A549 (cell line): ENCODE results near the gene METTL6. TPM values are rescaled to one million over a fixed set of nuclear protein-coding genes. Genes with fewer than 3 reads are reported as not detected.
A peak's percentile ranks its signal among the peaks of the same experiment; 100 is the strongest.
"Not testable (repeated sequence)": the region's sequence is repeated elsewhere in the genome, so short reads cannot be mapped to it uniquely, and the experiment has no call there.

Experiments used
- ATAC-seq, 2 experiments: fragments of 200-7000 bp in 1 of 2; fragments of >200 bp in 1 of 2; cut with Nextera tagmentation in 1 of 2; cut with Tn5 transposase in 1 of 2; 3 replicates each; pipeline versions ENCODE4 v1.8.0 to v1.9.1; 2018 to 2020; ENCODE audit warnings: mild to moderate bottlenecking in 1 of 2, moderate library complexity in 1 of 2
- CTCF ChIA-PET: fragments of 300-600 bp; sonication (Branson Sonifier 250); formaldehyde crosslinking; extraction: SDS; loops from one replicate; lab custom pipeline; 2021; ENCODE audit warnings: antibody characterized with exemption, inconsistent platforms; lab: Yijun Ruan, JAX
- POLR2A ChIA-PET: fragments of 350-600 bp; formaldehyde crosslinking; extraction: SDS; loops from one replicate; lab custom pipeline; 2021; ENCODE audit warnings: antibody characterized with exemption, inconsistent platforms; lab: Yijun Ruan, JAX
- DNase-seq, 2 experiments: peaks; one replicate each; pipeline versions ENCODE4 v3.0.0 to v3.0.0-alpha.2; 2011 to 2016; ENCODE audit warnings: low read depth in 1 of 2, low spot score in 1 of 2
- FAIRE-seq: peaks from 2 replicates; lab custom pipeline; 2011; peaks lifted over from hg19 to GRCh38; lab: Jason Lieb, UNC
- H3K27ac ChIP-seq, 2 experiments: fragments of >200 bp; sonication (Bioruptor Twin); formaldehyde crosslinking; 3 replicates each; pipeline ENCODE4 v1.5.1; 2016 to 2017
- H3K4me1 ChIP-seq: fragments of >200 bp; sonication (Bioruptor Twin); formaldehyde crosslinking; 3 replicates; pipeline ENCODE4 v1.6.1; 2016
- H3K4me2 ChIP-seq: fragments of >200 bp; sonication (Bioruptor Twin); formaldehyde crosslinking; 3 replicates; pipeline ENCODE4 v1.6.1; 2016
- H3K4me3 ChIP-seq: fragments of >200 bp; sonication (Bioruptor Twin); formaldehyde crosslinking; 3 replicates; pipeline ENCODE4 v1.5.1; 2016
- H3K9me3 ChIP-seq: fragments of >200 bp; sonication (Bioruptor Twin); formaldehyde crosslinking; 3 replicates; pipeline ENCODE4 v1.6.1; 2016
- ATOH8 ChIP-seq: fragments of 250-450 bp; sonication (Bioruptor Pico); IDR thresholded peaks from 2 replicates; pipeline ENCODE4 v1.5.0; 2020; ENCODE audit warnings: low read depth, mild to moderate bottlenecking, moderate library complexity
- CEBPB ChIP-seq, 2 experiments: fragments of >200 bp in 1 of 2; sonication (Bioruptor Twin) in 1 of 2; formaldehyde crosslinking in 1 of 2; IDR thresholded peaks; 2 replicates each; pipeline ENCODE4 v1.6.1; 2012 to 2016
- CHD4 ChIP-seq: fragments of 200-600 bp; sonication (generic); IDR thresholded peaks from 2 replicates; pipeline ENCODE4 v1.6.1; 2016; ENCODE audit warnings: antibody characterized with exemption, mild to moderate bottlenecking, borderline replicate concordance
- EHF ChIP-seq: fragments of 250-450 bp; sonication (Bioruptor Pico); IDR thresholded peaks from 2 replicates; pipeline ENCODE4 v1.5.0; 2020; ENCODE audit warnings: mild to moderate bottlenecking
- ELK1 ChIP-seq: fragments of 150-350 bp; IDR thresholded peaks from 2 replicates; pipeline ENCODE4 v1.6.1; 2014; ENCODE audit warnings: low read depth, mild to moderate bottlenecking, low read length
- ESRRA ChIP-seq: fragments of 150-350 bp; IDR thresholded peaks from 2 replicates; pipeline ENCODE4 v1.6.1; 2014; ENCODE audit warnings: mild to moderate bottlenecking, low read length, borderline replicate concordance
- FOSL2 ChIP-seq, 2 experiments: fragments of 450-650 bp in 1 of 2; fragments of >200 bp in 1 of 2; sonication (Bioruptor Twin) in 1 of 2; formaldehyde crosslinking; IDR thresholded peaks; 2 replicates each; pipeline versions ENCODE4 v1.5.0 to v1.6.1; 2016 to 2020; ENCODE audit warnings: mild to moderate bottlenecking in 1 of 2, moderate library complexity in 1 of 2
- GATA3 ChIP-seq: IDR thresholded peaks from 2 replicates; pipeline ENCODE4 v1.6.1; 2012; ENCODE audit warnings: borderline replicate concordance
- HDAC2 ChIP-seq: fragments of 200-600 bp; sonication (generic); IDR thresholded peaks from 2 replicates; pipeline ENCODE4 v1.6.1; 2016
- HES2 ChIP-seq: fragments of >200 bp; sonication (Bioruptor Twin); formaldehyde crosslinking; IDR thresholded peaks from 2 replicates; pipeline ENCODE4 v1.6.1; 2016
- JUN ChIP-seq, 2 experiments: fragments of >200 bp; sonication (Bioruptor Twin); formaldehyde crosslinking; IDR thresholded peaks; 2 replicates in 1 of 2; 3 replicates in 1 of 2; pipeline ENCODE4 v1.6.1; 2016 to 2017
- JUNB ChIP-seq: fragments of >200 bp; sonication (Bioruptor Twin); formaldehyde crosslinking; IDR thresholded peaks from 2 replicates; pipeline ENCODE4 v1.6.1; 2016
- KDM5A ChIP-seq: fragments of 200-600 bp; sonication (generic); IDR thresholded peaks from 2 replicates; pipeline ENCODE4 v1.6.1; 2016; ENCODE audit warnings: antibody characterized with exemption, mild to moderate bottlenecking
- MYC ChIP-seq: IDR thresholded peaks from 2 replicates; pipeline ENCODE4 v1.6.1; 2012; ENCODE audit warnings: mild to moderate bottlenecking, inconsistent platforms, low read length, improper control_type of control experiment, borderline replicate concordance
- PHF8 ChIP-seq: fragments of 200-600 bp; sonication (generic); IDR thresholded peaks from 2 replicates; pipeline ENCODE4 v1.6.1; 2016; ENCODE audit warnings: low read depth, mild to moderate bottlenecking, antibody characterized with exemption, moderate library complexity, borderline replicate concordance
- RAD21 ChIP-seq, 2 experiments: fragments of >200 bp in 1 of 2; sonication (Bioruptor Twin) in 1 of 2; formaldehyde crosslinking in 1 of 2; IDR thresholded peaks in 1 of 2; conservative IDR thresholded peaks in 1 of 2; 2 replicates in 1 of 2; 3 replicates in 1 of 2; pipeline ENCODE4 v1.6.1; 2012 to 2018; ENCODE audit warnings: inconsistent platforms in 1 of 2
- RCOR1 ChIP-seq: fragments of 150-350 bp; IDR thresholded peaks from 2 replicates; pipeline ENCODE4 v1.6.1; 2014; ENCODE audit warnings: antibody characterized with exemption, low read length, low read depth
- RFX5 ChIP-seq: fragments of 450-650 bp; IDR thresholded peaks from 2 replicates; pipeline ENCODE4 v1.7.1; 2014; ENCODE audit warnings: antibody characterized with exemption, mild to moderate bottlenecking, moderate library complexity
- RNF2 ChIP-seq: fragments of 200-600 bp; sonication (generic); IDR thresholded peaks from 2 replicates; pipeline ENCODE4 v1.6.1; 2016; ENCODE audit warnings: low read depth, mild to moderate bottlenecking, antibody characterized with exemption, moderate library complexity, borderline replicate concordance
- SMC3 ChIP-seq: fragments of >200 bp; sonication (Bioruptor Twin); formaldehyde crosslinking; IDR thresholded peaks from 3 replicates; pipeline ENCODE4 v1.6.1; 2018; ENCODE audit warnings: inconsistent platforms
- TP53 ChIP-seq: fragments of 250-450 bp; sonication (Bioruptor Pico); IDR thresholded peaks from 2 replicates; pipeline ENCODE4 v1.5.0; 2021; ENCODE audit warnings: mild to moderate bottlenecking, moderate library complexity
- USF2 ChIP-seq: fragments of 450-650 bp; IDR thresholded peaks from 2 replicates; pipeline ENCODE4 v1.6.1; 2014; ENCODE audit warnings: antibody characterized with exemption
- ZSCAN20 ChIP-seq: fragments of 250-450 bp; sonication (Bioruptor Pico); IDR thresholded peaks from 2 replicates; pipeline ENCODE4 v1.8.0; 2022; ENCODE audit warnings: mild to moderate bottlenecking, moderate library complexity
- WGBS: methylation state at CpG from one replicate; pipeline ENCODE4 v1.1.6; 2017; ENCODE audit errors: missing lambda C conversion rate; 5-methylcytosine and 5-hydroxymethylcytosine counted together
- polyA plus RNA-seq, 4 experiments: library from polyadenylated mRNA; depleted of rRNA in 3 of 4; stranded (reverse); fragments of >200 nt; fragmentation: RNase III in 1 of 4; extraction: RNeasy Plus Mini Kit Qiagen cat#74134 plus additional on column Dnase treatment in 1 of 4; gene quantifications; 2 replicates in 3 of 4; 3 replicates in 1 of 4; pipeline ENCODE4 v1.2.3, GENCODE V29; 2011 to 2017

Gene METTL6
- polyA plus RNA-seq, 2 of the 4 experiments (the other 2 are of a cell fraction), result 29.6 to 42.7 TPM

DNA sequence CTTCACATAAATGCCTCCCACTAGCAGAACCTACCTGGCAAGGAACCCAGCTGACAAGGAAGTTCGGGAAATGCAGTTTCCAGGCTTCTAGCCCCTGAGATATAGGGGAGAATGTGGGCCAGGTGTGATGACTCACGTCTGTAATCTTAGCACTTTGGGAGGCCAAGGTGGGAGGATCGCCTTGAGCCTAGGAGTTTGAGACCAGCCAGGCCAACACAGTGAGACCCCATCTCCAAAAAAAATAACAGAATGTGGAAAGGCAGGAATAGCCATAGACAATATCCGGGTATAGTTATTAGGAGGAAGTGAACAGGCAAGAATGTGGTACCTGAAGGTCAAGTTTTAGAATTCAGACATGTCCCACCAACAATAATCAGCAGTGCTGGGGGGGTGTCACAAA lies 54.4 kb downstream of the METTL6 start:
- H3K4me3 ChIP-seq, result no peak overlapping the region
- no peak overlapping the region for H3K4me2 ChIP-seq
- 72% methylated on average over 4 of the region's 4 CpGs for WGBS
- TF ChIP-seq KDM5A (no peak), ELK1 (no peak), FOSL2 (IDR thresholded peaks at IDR 0.05) (no peak), FOSL2 (CRISPR knock-in tag; IDR thresholded peaks at IDR 0.05) (no peak), RCOR1 (no peak), MYC (no peak), ZSCAN20 (no peak), USF2 (no peak)
- POLR2A ChIA-PET, result no interaction called here
- no peaks in the 10 kb centered on the region for H3K9me3 ChIP-seq
- no peak for DNase-seq
- no peak for ATAC-seq
- CTCF ChIA-PET, result interaction anchor here (1.4 to 4.8 kb wide), 2 partner anchors 9 to 104 kb away, joined by 3 to 29 read pairs; no protein-coding TSS in a partner anchor
- no peak for FAIRE-seq
- H3K4me1 ChIP-seq, result no peaks in the 10 kb centered on the region
- H3K27ac ChIP-seq, result no peak overlapping the region

DNA sequence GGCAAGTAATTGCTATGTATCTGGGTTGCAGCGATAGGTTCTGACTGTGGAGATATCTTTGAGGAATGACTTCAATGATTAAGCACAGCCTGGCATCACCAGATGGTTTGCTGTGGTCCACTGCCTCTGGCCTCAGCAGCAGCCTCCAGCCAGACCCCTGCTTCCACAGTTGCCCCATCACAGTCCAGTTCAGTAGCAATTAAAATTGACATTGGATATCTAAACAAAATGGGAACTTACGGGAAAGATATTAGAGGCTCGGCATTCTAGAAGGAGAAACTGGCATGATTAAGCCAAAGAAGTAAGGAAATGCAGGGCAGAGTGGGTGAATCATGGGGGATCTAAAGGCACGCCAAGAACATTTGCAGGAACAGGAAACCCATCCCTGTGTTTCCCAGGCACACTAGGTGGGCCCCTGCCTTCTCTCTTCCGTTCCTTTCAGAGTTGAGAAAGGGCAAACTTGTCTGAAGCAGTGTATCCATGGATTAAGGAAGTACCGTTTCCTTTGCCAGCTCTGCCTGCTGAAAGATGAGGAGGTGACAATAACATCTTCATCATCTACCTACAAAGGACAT lies 58.7 kb downstream of the METTL6 start:
- WGBS, result 87% methylated on average over 6 of the region's 6 CpGs
- ATAC-seq, result no peak
- ChIA-PET CTCF (interaction anchor here (0.9 to 4.8 kb wide), 4 partner anchors 9 to 100 kb away, joined by 4 to 29 read pairs (median 5); no protein-coding TSS in a partner anchor), POLR2A (no interaction called here)
- H3K4me2 ChIP-seq, result no peak overlapping the region
- peaks cover 8% of the 10 kb centered on the region for H3K4me1 ChIP-seq
- TF ChIP-seq RNF2, result no peak
- TF ChIP-seq HES2, result no peak
- TF ChIP-seq PHF8, result no peak
- TF ChIP-seq CHD4, result no peak
- no peak for TF ChIP-seq ESRRA
- no peak for TF ChIP-seq FOSL2 (IDR thresholded peaks at IDR 0.05)
- TF ChIP-seq FOSL2 (CRISPR knock-in tag; IDR thresholded peaks at IDR 0.05), result no peak
- TF ChIP-seq CEBPB (IDR thresholded peaks at IDR 0.05), result no peak
- no peak for TF ChIP-seq EHF (CRISPR knock-in tag)
- no peak for TF ChIP-seq ATOH8
- TF ChIP-seq JUNB, result no peak
- no peak for TF ChIP-seq RFX5
- TF ChIP-seq SMC3, result no peak
- TF ChIP-seq GATA3, result no peak
- TF ChIP-seq TP53 (CRISPR knock-in tag), result no peak
- no peak for TF ChIP-seq HDAC2
- no peak for TF ChIP-seq JUN (IDR thresholded peaks at IDR 0.05)
- H3K27ac ChIP-seq, result no peak overlapping the region
- no peaks in the 10 kb centered on the region for H3K9me3 ChIP-seq
- no peak for FAIRE-seq
- no peak overlapping the region for H3K4me3 ChIP-seq
- no peak for DNase-seq

DNA sequence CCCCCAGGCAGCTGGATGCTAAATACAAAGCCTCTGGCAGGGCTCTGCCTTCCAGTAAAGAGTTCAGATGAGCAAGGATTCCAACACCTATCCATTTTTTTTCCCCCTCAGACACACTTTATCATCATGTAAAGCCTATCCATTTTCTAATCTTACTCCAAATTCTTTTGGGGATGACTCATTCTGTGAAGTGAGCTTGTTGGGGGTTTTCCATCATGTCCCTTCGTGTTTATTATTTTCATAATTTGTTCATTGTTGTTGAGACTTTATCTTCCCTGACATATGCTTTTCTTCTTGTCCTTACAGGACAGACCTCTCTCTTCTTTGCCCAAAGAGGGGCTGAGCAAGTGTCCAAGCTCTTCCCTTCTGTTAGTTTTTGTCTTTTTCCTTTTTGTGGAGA lies 60.3 kb downstream of the METTL6 start:
- H3K4me3 ChIP-seq, result no peak overlapping the region
- no peak for DNase-seq
- ChIA-PET CTCF (interaction anchor here (0.8 to 2.5 kb wide), 6 partner anchors 11 to 101 kb away, joined by 3 to 12 read pairs (median 5); partner anchors contain the start of gene SH3BP5), POLR2A (no interaction called here)
- H3K27ac ChIP-seq, result no peak overlapping the region
- FAIRE-seq, result no peak
- TF ChIP-seq RAD21 (conservative IDR thresholded peaks at IDR 0.05 in 1 of 2, IDR thresholded peaks at IDR 0.05 in 1 of 2) (no peak), FOSL2 (IDR thresholded peaks at IDR 0.05) (no peak), FOSL2 (CRISPR knock-in tag; IDR thresholded peaks at IDR 0.05) (peak; percentile 61)
- H3K4me2 ChIP-seq, result peak overlapping the region; percentile 4; the same call in 1 of the 3 replicates
- no peaks in the 10 kb centered on the region for H3K9me3 ChIP-seq
- H3K4me1 ChIP-seq, result peaks cover 8% of the 10 kb centered on the region
- WGBS, result 0% methylated on average over 1 of the region's 1 CpG
- ATAC-seq, result no peak

GRCh38 chr3:15364078-15364477 lies 63.3 kb downstream of the METTL6 start:
- ATAC-seq, H3K27ac ChIP-seq, POLR2A ChIA-PET, FAIRE-seq, DNase-seq, H3K9me3 ChIP-seq, H3K4me3 ChIP-seq, H3K4me2 ChIP-seq: not testable (repeated sequence)
- 43% methylated on average over 6 of the region's 6 CpGs for WGBS
- peaks cover 12% of the 10 kb centered on the region for H3K4me1 ChIP-seq
- CTCF ChIA-PET, result interaction anchor here (0.9 to 1.8 kb wide), 4 partner anchors 9 to 96 kb away, joined by 3 to 6 read pairs (median 3); no protein-coding TSS in a partner anchor
